ENCODE measurements around the gene GRIK2.

DNA sequence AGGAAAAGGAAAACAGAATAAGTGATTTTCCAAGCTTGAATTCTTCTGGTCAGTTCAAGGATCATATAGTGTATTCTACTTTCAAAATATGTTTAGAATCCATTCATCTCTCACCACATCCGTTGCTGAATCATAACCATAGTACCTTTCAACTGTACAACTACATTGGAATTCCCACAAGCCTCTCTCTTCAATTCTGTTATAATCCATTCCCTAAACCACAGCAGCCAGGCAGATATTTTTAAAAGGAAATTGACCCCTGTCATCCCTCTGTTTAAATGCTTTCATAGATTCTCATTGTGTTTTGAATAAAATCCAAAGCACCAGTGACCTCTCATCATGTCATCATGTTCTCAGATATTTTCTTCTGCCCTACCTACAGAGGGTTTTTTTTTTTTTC, 412.7 kb downstream of the GRIK2 start:
- TF ChIP-seq, protein P1, sequence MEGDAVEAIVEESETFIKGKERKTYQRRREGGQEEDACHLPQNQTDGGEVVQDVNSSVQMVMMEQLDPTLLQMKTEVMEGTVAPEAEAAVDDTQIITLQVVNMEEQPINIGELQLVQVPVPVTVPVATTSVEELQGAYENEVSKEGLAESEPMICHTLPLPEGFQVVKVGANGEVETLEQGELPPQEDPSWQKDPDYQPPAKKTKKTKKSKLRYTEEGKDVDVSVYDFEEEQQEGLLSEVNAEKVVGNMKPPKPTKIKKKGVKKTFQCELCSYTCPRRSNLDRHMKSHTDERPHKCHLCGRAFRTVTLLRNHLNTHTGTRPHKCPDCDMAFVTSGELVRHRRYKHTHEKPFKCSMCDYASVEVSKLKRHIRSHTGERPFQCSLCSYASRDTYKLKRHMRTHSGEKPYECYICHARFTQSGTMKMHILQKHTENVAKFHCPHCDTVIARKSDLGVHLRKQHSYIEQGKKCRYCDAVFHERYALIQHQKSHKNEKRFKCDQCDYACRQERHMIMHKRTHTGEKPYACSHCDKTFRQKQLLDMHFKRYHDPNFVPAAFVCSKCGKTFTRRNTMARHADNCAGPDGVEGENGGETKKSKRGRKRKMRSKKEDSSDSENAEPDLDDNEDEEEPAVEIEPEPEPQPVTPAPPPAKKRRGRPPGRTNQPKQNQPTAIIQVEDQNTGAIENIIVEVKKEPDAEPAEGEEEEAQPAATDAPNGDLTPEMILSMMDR (IDR thresholded peaks at IDR 0.05), result no peak
- TF ChIP-seq POLR2A (IDR thresholded peaks at IDR 0.05), result no peak

Data from adrenal gland (tissue), 5 donors.